Hematopoietic multipotent progenitor cell treated with erythropoietin and hydrocortisone succinate and interleukin-3 and kit ligand, for 4 days (in vitro differentiated cells): ENCODE measurements around the gene ZPLD1.

Experiments used
- DNase-seq: peaks from one replicate; pipeline ENCODE4 v3.0.0-alpha.2; 2015

The ZPLD1 gene

DNA sequence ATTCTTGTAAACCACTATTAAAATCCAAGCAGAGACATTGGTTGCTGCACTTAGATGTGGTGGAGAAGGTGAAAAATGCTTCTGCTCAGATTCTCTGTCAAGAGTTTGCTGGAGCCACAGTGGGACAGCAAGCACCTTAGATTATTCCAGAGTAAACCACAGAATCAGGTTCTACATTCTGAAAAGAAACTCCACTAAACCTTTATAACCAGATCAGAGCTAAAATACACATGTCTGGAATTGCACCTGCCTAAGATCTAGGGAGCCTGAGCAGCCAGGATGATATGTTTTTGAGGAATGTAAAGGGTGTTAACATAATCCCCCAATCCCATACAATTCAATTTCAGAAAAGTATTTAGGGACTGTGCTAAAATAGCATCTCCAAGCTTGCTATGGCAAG is at the start of gene ZPLD1:
Gene ZPLD1 (plus strand): TSS at position 301 of the 400 bp plus-strand sequence. CDS start 3,473 bp downstream, outside the sequence.
- DNase-seq: no peak

DNA sequence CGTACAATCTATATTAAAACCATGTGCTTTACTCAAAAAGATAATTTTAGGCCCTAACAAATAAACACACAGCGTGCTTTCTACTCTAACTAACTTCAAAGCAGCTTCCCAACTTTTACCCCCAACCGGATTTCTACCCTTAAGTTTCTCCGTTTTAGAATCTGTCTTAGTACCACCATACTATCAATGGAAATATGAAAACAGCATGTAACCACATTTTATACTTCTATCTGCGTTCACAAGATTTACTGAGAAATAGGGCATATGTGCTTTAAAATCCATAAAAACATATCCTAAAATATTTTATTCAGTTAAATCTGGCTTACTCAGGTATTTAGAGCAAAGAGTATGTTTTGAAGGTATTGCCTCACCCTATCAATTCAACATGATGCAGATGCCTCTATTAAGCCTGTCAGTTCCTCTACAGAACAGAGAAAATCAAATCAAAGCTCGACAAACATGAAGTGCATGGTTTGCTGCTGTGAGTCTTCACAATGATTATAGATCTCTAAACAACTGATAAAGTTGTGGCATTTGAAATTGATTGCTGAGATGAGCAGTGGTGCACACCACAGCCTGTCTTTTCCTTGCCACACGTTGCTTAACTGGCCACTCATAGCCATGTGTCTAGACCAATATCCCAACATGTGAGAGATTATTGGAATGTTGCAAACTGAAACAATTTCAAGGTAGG is 44.5 kb upstream of the ZPLD1 start:
- no peak for DNase-seq

DNA sequence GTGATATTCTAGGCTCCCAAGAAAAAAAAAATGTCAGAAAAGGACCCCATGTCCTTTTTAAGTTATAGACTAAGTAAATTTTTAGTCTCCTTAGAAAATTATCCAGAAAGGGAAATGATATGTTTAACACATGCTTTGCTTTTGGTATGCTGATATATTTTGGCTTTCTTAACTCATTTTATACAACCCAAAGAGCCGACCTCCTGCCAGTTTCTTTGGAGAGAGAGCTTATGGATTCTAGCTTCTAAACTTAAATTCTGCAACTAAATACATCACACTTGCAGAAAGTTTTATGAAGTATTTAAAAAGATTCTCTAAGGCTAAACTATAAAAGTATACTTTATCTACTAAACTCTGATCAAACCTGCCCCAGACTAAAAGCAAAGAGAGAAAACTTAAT is 43.9 kb upstream of the ZPLD1 start:
- no peak for DNase-seq

DNA sequence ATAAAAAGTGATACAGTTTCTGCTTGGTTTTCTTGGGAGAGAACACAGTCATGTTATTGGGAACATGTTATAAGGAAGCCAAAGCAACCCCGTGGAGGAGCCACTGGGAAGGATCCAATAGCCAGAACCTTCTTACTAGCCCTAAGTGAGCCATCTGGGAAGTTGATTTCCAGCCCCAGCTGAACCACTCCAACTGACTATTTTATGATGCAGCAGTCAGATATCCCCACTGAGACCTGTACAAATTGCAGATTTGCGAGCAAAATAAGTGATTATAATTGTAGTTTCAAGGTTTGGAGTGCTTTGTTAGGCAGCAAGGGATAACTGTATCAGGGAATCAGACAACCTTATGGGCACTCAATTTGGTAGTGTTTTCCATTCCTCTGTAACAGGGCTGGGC is 43.3 kb upstream of the ZPLD1 start:
- DNase-seq: no peak

DNA sequence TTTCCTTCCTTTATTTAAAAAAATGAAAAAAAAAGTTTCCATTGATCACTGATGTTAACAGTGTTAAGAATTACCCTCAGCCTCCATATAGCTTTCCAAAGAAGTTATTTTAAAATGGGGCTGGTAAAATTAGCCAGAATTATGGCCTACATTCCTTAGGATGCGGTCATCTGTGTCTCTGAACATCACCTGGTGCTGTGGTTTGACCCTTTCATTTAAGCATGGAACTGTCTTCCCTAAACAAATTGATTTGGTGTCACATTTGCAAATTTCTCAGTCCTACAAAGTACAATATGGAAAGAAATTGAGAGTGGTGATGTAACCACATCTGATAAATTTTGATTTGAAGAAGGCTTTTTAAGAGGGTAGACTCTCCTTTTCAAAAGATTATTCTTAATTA is 40.3 kb upstream of the ZPLD1 start:
- no peak for DNase-seq

DNA sequence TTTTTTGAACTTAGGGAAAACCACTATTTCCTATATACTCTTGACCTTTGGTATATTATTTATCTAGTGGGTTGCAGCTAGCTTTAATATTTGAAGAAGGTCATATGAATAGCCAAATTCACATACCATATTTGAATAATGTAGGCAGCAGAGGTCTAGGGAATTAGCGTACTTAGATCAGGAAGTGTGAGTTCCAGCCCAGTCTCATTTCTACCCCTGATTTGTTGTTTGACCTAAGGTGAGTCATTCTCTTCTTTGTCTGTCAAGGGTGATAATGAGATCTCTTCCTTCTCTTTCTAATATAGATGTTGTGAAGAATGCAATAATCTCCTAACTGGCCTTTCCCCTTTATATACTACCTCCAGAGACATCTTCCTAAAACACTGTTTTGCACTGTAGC is 36.6 kb upstream of the ZPLD1 start:
- no peak for DNase-seq

DNA sequence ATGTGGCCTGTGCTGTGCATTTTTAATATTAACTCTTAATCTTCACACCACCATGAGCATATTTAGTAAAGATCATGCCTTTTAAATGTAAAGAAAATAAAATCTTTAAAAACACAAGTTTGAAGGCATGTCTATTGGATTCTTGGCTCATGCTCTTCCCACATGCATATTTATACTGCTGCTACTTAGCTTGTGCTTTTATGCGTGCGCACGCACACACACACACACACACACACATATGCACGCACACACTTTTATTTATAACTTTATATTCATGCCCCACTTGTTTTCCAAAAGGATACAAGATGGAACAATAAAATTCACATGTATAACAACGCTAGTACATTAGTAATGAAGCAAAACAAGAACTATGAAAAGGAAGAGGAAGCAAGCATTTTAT is 36.1 kb upstream of the ZPLD1 start:
- DNase-seq: no peak

DNA sequence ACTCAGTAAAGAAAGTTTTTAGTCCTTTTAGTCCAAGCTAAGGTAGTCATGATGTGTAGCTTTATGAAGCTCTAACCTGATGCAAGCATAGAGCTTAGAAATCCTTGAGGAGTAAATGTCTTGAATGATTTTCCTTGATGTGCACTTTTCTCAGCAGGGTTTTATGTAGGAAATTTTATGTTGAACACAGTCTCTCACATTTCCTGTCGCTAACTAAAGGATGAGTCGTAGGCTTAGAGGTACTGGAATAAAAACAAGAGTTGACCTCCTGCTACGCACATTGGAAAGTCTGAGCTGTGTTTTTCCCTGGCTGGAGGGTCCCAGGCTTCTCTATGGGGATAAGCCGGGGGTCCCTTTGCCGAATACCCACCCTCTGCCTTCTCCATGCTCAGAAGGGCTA is 34.7 kb upstream of the ZPLD1 start:
- DNase-seq: no peak

DNA sequence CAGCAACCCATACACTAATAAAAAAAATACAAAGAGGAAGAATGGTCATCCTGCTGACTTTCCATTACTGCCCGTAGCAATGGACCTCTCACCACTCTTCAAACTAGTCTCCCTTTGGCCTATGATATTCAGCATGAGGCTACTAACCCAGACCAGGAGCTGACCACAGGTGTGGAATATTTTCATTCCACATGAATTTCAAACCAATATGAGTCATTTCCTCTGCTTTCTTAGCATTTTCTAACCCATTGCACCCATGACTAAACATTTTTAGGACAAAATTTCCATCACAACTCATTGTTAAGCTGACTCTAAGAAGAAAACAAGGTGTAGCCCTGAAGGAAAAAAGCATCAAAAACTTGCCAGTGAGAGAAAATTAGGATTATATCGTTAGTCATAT is 34.0 kb upstream of the ZPLD1 start:
- DNase-seq: no peak

DNA sequence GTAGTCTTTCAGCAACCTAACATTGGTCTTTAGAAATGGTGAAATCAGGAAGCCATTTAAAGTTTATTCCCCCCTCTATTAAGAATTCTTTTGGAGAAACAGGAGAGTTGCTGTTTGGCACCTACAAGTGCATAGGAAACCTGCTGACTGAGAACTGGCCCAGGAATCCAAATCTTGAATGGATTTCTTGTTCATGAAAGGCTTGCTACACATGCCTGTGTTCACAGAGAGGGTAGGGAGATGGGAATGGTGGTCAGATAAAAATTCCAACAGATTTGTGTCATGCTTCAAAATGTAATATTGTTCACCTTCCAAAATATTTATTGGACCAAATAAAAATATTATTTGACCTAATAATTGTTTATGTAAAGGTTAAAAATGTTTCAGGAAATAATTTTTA is 24.2 kb upstream of the ZPLD1 start:
- no peak for DNase-seq

DNA sequence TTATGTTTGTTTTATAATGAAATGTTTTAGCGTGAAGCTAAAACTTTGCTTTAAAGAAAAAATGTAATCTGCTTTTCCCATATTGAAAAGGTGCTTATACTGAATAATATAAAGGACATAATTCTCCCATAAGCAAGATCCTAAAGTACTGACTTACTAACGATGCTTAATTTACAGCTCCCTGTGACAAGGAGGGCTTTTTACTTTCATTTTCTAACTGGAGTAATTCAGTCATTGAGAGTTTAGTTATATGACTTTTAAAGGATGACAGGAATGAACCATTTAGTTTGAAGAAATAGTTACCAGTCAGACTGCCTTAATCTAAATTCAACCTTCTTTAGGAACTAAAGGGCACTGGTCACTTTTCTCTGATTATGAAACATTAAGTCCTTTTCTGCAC is 19.3 kb upstream of the ZPLD1 start:
- DNase-seq: peak; percentile 2

DNA sequence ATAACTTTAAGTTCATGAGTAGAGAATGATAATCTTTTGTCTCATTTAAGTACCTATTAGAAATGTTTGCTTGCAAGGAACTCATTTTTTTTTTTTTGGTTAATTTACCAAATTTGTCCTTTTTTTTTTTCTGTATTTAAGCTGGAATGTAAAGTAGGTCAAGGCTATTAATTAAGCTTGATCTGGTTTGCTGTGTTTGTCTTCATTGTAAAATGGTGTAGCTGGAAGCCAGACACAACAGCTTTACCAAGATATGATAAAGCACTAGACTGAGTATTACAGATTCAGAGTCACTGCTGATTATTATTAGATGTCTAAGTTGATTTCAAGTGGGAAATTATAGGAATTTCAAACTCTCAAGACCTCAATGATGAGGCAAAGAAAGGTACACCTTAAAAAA is 15.0 kb upstream of the ZPLD1 start:
- DNase-seq: no peak

DNA sequence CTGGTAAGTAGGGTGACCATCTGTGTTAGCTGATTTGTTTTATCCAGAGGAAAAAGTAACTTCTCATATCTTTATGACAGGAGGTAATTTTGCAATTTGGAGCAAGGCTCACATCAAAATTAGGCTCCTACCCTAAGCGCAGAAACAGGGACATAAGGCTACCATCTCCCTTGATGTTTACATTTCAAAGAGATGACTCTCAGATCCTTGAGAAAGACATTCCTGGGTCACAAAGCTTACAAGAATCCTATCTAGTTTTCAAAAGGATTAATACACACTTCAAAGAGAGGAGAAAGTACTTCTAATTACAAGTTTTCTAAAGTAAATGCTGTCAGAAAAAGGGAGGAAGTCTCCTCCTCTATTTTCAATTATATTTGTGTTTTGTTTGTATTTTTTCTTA is 7.0 kb downstream of the ZPLD1 start:
- no peak for DNase-seq

DNA sequence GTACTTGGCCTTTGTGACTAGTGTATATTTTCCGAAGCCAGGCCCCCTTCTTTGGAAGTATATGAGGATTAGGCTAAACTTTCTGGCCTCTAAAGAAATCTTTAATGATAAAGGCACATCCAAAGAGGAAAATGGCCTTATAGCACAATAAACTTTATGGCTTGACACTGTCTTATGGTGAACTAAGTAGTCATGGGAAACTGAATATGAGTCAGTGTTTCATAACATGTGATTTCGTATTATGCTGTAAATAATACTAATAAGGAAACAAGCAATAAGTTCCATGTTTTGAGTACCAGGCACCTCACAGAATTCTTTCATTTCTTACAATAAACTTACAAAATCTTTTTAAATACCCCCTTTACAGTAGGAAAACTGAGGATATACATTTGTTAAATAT is 8.2 kb downstream of the ZPLD1 start:
- no peak for DNase-seq

DNA sequence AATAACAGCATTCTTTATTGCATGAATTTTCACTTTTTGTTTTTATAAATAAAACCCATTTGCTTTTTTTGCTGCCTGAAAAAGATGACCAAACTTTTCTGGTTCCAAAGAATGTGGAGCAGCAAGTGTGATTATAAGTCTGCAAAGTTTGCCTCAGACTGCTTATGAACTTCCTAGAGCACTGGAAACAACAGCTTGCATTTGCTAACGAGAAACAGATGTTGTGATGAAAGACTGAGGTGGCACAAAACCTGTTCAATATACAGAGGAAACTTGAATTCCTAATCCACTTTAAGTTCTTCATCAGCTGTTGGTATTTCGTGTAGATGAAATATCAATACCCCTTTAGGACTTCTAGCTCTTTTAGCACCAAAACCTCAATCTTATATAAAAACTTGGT is 9.3 kb downstream of the ZPLD1 start:
- DNase-seq: no peak

DNA sequence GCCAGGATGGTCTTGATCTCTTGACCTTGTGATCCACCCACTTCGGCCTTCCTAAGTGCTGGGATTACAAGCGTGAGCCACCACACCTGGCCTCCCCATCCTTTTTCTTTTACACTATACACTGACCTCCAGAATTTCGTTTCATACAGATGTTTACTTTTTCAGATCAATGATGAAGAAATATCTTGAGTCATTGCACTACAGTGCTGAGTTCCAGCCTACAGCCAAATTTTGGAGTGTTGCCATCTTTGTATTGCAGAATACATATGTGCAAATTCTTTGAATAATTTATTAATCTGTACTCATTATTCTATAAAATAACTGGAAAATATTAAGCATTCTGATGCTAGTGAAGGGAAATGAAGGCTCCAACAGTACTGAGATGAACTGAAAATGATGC is 12.5 kb downstream of the ZPLD1 start:
- DNase-seq: no peak

DNA sequence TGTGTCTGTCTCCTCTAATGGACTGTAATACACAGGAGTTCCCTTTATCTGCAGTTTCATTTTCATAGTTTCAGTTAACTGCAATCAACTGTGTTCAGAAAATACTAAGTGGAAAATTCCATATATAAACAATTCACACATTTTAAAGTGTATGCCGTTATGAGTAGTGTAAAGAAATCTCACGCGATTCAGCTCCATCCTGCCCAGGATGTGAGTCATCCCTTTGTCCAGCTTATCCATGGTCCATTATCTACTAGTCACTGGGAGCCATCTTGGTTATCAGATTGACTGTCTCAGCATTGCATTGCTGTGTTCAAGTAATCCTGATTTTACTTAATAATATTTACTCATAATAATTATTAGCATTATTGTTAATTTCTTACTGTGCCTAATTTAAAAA is 14.5 kb downstream of the ZPLD1 start:
- DNase-seq: no peak

DNA sequence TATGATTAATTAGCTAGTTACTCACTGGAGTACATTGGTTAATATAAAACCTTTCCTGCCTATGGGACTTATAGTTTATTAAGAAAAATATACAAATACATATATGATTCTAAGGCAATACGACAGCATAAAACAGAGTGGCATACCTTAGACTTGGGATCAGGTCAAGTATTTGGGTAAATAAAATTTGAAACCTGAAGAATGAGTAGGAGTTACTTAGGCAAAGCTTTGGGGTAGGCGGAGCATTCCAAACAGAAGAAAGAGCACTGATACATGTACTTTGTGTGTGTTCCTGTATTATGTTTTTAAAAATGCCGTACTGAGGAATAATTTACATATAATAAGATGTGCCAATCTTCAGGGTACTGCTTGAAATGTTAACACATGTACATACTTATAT is 15.1 kb downstream of the ZPLD1 start:
- DNase-seq: no peak

DNA sequence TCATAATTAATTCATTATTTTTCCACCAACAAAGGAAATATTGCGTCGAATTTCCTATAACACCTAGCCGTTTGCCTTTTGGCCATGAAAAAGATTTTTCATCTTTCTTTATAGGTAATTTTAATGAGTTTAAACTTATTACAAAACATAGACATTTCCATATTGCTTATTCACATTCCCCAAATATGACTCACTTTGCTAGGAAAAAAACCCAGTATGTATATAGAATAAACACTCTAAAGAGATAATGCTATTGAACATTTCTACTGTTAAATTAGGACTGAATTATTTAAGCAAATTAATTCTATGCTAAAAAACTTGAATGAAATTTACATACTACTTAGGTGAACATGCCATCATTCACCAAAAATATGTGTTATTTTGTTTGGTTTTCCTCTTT is 16.2 kb downstream of the ZPLD1 start:
- DNase-seq: no peak

DNA sequence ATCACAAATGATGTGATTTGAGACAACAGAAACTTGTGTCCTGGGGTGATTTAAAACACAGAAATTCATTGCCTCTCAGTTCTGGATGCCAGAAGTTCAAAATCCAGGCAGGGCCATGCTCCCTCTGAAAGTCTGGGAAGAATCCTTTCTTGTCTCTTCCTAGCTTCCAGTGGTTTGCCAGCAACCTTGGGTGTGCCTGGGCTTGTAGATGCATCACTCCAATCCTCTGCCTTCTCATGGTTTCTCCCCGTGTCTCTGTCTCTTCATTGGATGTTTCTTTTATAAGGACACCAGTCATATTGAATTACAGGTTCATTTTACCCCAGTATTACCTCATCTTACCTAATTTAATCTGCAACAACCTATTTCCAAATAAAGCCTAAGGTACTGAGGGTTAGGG is 16.7 kb downstream of the ZPLD1 start:
- DNase-seq: no peak

DNA sequence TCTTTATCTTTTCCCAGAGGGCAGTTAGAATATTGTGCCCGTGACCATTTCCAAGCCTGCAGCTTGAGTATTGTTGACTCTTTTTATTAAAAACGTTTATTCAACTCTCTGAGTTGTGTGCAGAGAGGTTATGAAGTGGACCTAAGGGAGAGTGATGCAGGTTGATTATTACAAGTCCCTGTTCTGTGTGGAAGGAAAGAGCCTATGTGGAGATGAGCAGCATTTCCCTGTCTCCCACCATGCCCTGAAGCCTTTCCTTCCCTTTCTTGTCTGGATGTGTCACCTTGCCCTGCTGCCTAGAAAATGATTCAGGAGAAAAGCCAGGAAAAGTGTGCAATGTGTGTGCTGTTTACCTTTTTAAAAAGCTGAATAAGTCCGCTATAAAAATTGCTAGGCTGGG is 19.4 kb downstream of the ZPLD1 start:
- DNase-seq: no peak

DNA sequence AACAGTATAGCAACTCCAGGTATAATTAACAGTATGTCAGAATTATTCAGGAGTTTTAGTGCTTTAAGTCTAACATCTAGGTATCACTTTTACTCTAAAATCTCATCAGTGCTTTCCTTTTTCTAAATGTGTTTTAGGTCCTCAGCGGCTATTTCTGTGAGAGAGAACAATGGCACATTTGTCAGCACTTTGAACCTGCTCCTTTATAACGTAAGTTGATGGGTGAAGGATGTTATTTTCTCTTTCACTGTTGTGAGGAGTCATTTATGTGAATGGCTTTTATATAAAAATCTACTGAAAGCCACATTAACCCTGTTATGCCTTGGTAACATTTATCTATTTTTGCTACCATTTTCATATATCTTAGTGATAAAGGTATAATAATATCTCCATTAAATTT is 22.8 kb downstream of the ZPLD1 start:
- DNase-seq: no peak

DNA sequence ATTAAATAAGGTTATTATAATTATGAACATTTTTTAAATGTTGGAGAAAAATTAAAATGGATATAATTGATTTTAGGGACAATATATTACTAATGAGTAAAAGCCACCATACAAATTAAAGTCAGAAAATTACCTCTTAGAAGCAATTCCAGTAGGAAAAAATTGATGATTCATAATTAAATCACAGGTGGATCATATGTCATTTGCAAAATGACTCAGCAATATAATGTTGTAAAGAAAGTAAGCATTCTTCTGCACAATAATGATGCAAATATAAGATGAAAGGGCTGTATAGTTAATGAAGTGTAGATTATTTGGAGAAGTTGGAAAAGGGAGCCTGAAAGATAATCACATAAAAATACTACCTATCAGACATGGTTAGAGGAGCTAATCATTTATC is 25.8 kb downstream of the ZPLD1 start:
- no peak for DNase-seq

DNA sequence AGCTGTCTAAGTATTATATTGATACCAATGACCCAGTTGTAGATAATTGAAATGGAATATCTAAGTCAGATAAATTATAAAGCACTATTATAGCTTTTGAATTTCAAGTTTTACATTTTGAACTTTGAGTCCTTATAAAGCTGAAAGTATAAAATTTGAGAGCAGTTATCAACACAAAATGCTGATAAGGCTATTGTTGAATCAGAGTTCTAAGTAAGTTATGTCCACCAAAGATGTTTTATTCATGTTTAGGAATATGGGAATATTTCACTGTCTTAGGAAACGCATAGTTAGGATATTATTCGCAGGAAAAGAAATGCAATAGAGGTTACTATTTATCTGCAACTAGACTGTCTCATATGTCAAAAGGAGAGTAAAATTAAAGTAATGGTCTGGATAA is 29.4 kb downstream of the ZPLD1 start:
- no peak for DNase-seq

DNA sequence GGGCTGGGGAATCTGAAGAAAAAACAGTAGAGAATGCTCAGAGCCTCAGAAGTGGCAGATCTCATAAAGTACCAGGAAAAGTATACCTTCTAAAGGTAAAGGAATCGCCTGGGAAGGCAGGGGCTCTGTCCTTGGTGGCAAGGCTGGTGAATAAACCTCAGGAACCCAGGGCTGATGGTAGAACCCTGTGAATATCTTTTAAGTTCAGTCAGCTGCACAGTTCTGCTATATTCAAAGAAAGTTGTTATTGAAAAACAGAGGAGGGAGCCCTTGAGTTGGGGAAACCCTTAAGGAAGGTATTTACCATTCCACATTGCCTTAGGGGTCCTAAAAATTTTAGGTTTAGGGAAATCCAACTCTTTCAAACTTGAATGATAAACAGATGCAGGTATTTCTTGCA is 31.2 kb downstream of the ZPLD1 start:
- peak; percentile 10 for DNase-seq

DNA sequence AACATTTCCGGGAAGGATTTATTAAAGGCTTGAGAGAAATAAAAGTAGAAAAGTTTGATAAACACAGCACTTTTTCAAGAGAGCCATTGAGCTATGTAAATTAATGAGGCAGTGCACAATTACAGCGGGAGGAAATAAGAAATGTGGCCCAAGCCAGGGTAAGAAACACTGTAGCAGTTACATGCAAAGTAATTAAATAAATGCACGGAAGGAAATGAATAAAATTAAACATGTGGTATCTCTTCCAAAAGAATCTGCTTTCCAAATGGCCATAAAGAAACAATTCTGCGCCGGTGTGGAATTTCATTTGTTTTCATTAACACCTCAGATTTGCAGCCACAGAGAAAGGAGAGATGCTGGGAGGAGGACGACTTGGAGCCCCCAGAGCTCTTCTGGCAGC is 35.3 kb downstream of the ZPLD1 start:
- DNase-seq: no peak
